ENCODE measurements around the gene HEATR3. TPM values are rescaled to one million over a fixed set of nuclear protein-coding genes. Genes with fewer than 3 reads are reported as not detected.

The HEATR3 gene
- total and polyA plus RNA-seq, 2 of the 8 experiments (the other 6 are each of a cell fraction or from before 2014, with no cell fraction given), result 13.0 to 29.2 TPM

DNA sequence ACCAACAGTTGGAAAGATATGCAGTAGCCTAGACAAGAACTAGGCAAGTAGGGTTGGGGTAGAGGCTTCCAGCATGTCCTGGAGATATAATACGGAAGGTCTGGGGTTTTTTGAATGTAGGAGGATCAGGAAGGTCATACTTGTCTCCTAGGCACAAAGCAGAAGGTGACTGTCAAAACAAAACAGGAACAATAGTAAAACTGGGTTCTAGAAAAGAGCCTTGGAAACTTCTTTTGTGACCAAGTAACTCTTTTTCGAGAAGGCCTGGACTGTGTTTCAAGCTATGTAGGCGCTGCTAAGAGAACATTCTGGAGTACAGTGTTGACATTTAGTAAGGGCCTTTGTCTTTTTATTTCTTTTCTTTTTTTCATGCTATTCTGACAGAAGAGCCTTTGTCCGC is 60.4 kb downstream of the HEATR3 start:
- Histone ChIP-seq H3K4me3 (ENCODE audit: extremely low read depth in 1 of 4, insufficient read depth in 2 of 4, low read depth in 3 of 4, low read length in 4 of 4) (no peak overlapping the region), H3K4me1 (replicated peaks in 1 of 4; ENCODE audit: control insufficient read depth in 3 of 4, insufficient read depth in 4 of 4, low read length in 3 of 4) (peaks cover 0 to 3% (median 1%) of the 10 kb centered on the region in 4 experiments; a peak in 3 of 7 replicates), H3K4me2 (ENCODE audit: insufficient read depth in 1 of 2, low read depth in 2 of 2, low read length in 2 of 2) (no peak overlapping the region), H2BK12ac (ENCODE audit: low read depth, low read length) (no peak overlapping the region), H3K27ac (ENCODE audit: low read depth, low read length) (no peak overlapping the region), H3K4ac (replicated peaks; ENCODE audit: insufficient read length, low read depth, low read length) (no peak overlapping the region), H2BK20ac (ENCODE audit: low read length) (no peak overlapping the region), H3K56ac (replicated peaks; ENCODE audit: insufficient read length, low read depth, low read length) (no peak overlapping the region), H2BK5ac (ENCODE audit: low read depth, low read length) (no peak overlapping the region), H3K23me2 (ENCODE audit: low read depth, low read length) (no peaks in the 10 kb centered on the region), H3K9me3 (ENCODE audit: insufficient read depth in 2 of 2, low read depth in 1 of 2, low read length in 1 of 2) (no peaks in the 10 kb centered on the region), H3K36me3 (ENCODE audit: control insufficient read depth in 2 of 4, insufficient read depth in 4 of 4, low read length in 3 of 4) (no peaks in the 10 kb centered on the region), H4K91ac (replicated peaks; ENCODE audit: insufficient read length, low read length) (no peak overlapping the region), H3K23ac (ENCODE audit: insufficient read length) (no peak overlapping the region), H3K9ac (replicated peaks in 1 of 4; ENCODE audit: extremely low read depth in 1 of 4, low read depth in 3 of 4, low read length in 3 of 4) (no peak overlapping the region; a peak in 1 of 7 replicates), H3K79me1 (ENCODE audit: low read depth, low read length) (no peaks in the 10 kb centered on the region), H2BK15ac (ENCODE audit: low read length) (no peak overlapping the region), H4K20me1 (replicated peaks in 1 of 2; ENCODE audit: control insufficient read depth in 1 of 2, insufficient read depth in 2 of 2, low read length in 2 of 2) (no peaks in the 10 kb centered on the region), H3K14ac (ENCODE audit: insufficient read length) (no peak overlapping the region), H2AFZ (ENCODE audit: low read length) (no peak overlapping the region; the same call in 1 of the 2 replicates), H2AK5ac (ENCODE audit: low read depth, low read length) (no peak overlapping the region), H4K8ac (ENCODE audit: extremely low read depth, insufficient read depth, low read length) (no peak overlapping the region), H3K18ac (ENCODE audit: extremely low read depth, low read length) (no peak overlapping the region), H3K79me2 (ENCODE audit: control insufficient read depth in 1 of 2, insufficient read depth in 2 of 2, low read length in 2 of 2) (no peaks in the 10 kb centered on the region), H2BK120ac (replicated peaks; ENCODE audit: low read depth, low read length) (no peak overlapping the region), H4K5ac (ENCODE audit: insufficient read length, low read depth, low read length) (no peak overlapping the region), H3K27me3 (replicated peaks in 1 of 4; ENCODE audit: control insufficient read depth in 3 of 4, extremely low read depth in 1 of 4, insufficient read depth in 3 of 4, low read length in 3 of 4) (no peaks in the 10 kb centered on the region)
- FAIRE-seq, result no peak
- ChIA-PET POLR2A (ENCODE audit: partially characterized antibody) (no interaction called here), CTCF (ENCODE audit: partially characterized antibody) (interaction anchor here (1.0 kb wide), 1 partner anchor 201 kb away, joined by 3 read pairs; no protein-coding TSS in a partner anchor)
- 80% methylated on average over 4 of the region's 4 CpGs; no CpG with 5 or more reads in 1 of the 2 experiments for WGBS, 2 experiments (ENCODE audit: extremely low coverage in 1 of 2, insufficient coverage in 1 of 2, insufficient read length in 1 of 2, insufficient replicate concordance in 2 of 2, low coverage in 1 of 2, low lambda C conversion rate in 2 of 2, missing lambda C conversion rate in 1 of 2)
- no peak for DNase-seq (ENCODE audit: low read depth in 1 of 2, low spot score in 2 of 2)
- TF ChIP-seq RFX5 (IDR thresholded peaks at IDR 0.05; ENCODE audit: borderline replicate concordance, low read depth, low read length) (no peak), CREB1 (IDR thresholded peaks at IDR 0.05) (no peak), TEAD4 (IDR thresholded peaks at IDR 0.05; ENCODE audit: low read depth, low read length) (no peak), SUZ12 (IDR thresholded peaks at IDR 0.05; ENCODE audit: low read length) (no peak), NANOG (IDR thresholded peaks at IDR 0.05; ENCODE audit: insufficient read depth, low read depth, low read length, poor library complexity, severe bottlenecking) (no peak), JUN (IDR thresholded peaks at IDR 0.05; ENCODE audit: low read depth, low read length) (no peak)
- TF ChIP-seq, protein P1, sequence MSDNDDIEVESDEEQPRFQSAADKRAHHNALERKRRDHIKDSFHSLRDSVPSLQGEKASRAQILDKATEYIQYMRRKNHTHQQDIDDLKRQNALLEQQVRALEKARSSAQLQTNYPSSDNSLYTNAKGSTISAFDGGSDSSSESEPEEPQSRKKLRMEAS (IDR thresholded peaks at IDR 0.05), result no peak
